ENCODE data around the gene NEURL1B.
"Not testable (repeated sequence)": the region's sequence is repeated elsewhere in the genome, so short reads cannot be mapped to it uniquely, and the experiment has no call there.

The NEURL1B gene

GRCh38 chr5:172648755-172649154, 7.7 kb downstream of the NEURL1B start:
- no peak for TF ChIP-seq CTCF (IDR thresholded peaks at IDR 0.05; ENCODE audit: control extremely low read depth, extremely low read depth, low read depth, missing control alignments)
- CTCF ChIA-PET: no interaction called here
- POLR2A ChIA-PET: no interaction called here
- DNase-seq (ENCODE audit: extremely low spot score): no peak

- POLR2A ChIA-PET, CTCF ChIA-PET: not testable (repeated sequence)
These were observed 15.4 kb downstream of the NEURL1B start for GRCh38 chr5:172656496-172656895.

GRCh38 chr5:172657524-172658233, 16.6 kb downstream of the NEURL1B start:
- CTCF ChIA-PET; POLR2A ChIA-PET; DNase-seq (ENCODE audit: extremely low spot score): not testable (repeated sequence)

More at GRCh38 chr5:172656496-172656895, 15.4 kb downstream of the NEURL1B start:
- DNase-seq (ENCODE audit: extremely low spot score): not testable (repeated sequence)

- TF ChIP-seq CTCF (IDR thresholded peaks at IDR 0.05; ENCODE audit: control extremely low read depth, extremely low read depth, low read depth, missing control alignments): no peak
- ChIA-PET CTCF (interaction anchor here (1.2 kb wide), 1 partner anchor 18 kb away, joined by 3 read pairs; no protein-coding TSS in a partner anchor), POLR2A (no interaction called here)
- no peak for DNase-seq (ENCODE audit: extremely low spot score)
These were observed 17.3 kb downstream of the NEURL1B start for GRCh38 chr5:172658391-172658790.

- no peak for DNase-seq (ENCODE audit: extremely low spot score)
- no peak for TF ChIP-seq CTCF (IDR thresholded peaks at IDR 0.05; ENCODE audit: control extremely low read depth, extremely low read depth, low read depth, missing control alignments)
- POLR2A ChIA-PET: no interaction called here
- CTCF ChIA-PET: interaction anchor here (1.2 kb wide), 2 partner anchors 19 to 38 kb away, joined by 3 to 6 read pairs; no protein-coding TSS in a partner anchor
These were observed 18.0 kb downstream of the NEURL1B start for GRCh38 chr5:172658961-172659501.

- DNase-seq (ENCODE audit: extremely low spot score): no peak
- POLR2A ChIA-PET: no interaction called here
These were observed 18.5 kb downstream of the NEURL1B start for GRCh38 chr5:172659570-172659908.

GRCh38 chr5:172659909-172660628, 19.0 kb downstream of the NEURL1B start:
- TF ChIP-seq CTCF (IDR thresholded peaks at IDR 0.05; ENCODE audit: control extremely low read depth, extremely low read depth, low read depth, missing control alignments): no peak
- POLR2A ChIA-PET: no interaction called here
- CTCF ChIA-PET: interaction anchor here (1.2 kb wide), 1 partner anchor 37 kb away, joined by 6 read pairs; no protein-coding TSS in a partner anchor
- DNase-seq (ENCODE audit: extremely low spot score): no peak

More at GRCh38 chr5:172659570-172659908, 18.5 kb downstream of the NEURL1B start:
- CTCF ChIA-PET: interaction anchor here (1.2 kb wide), 2 partner anchors 20 to 38 kb away, joined by 3 to 6 read pairs; no protein-coding TSS in a partner anchor
- no peak for TF ChIP-seq CTCF (IDR thresholded peaks at IDR 0.05; ENCODE audit: control extremely low read depth, extremely low read depth, low read depth, missing control alignments)
